ENCODE measurements around the gene NLRP12. TPM values are rescaled to one million over a fixed set of nuclear protein-coding genes. Genes with fewer than 3 reads are reported as not detected.
"Not testable (repeated sequence)": the region's sequence is repeated elsewhere in the genome, so short reads cannot be mapped to it uniquely, and the experiment has no call there.

NLRP12 gene
- total and polyA plus RNA-seq, 2 donors (not counting 3 experiments of a cell fraction or from before 2014, with no cell fraction given): 0.46 to 0.73 TPM

DNA sequence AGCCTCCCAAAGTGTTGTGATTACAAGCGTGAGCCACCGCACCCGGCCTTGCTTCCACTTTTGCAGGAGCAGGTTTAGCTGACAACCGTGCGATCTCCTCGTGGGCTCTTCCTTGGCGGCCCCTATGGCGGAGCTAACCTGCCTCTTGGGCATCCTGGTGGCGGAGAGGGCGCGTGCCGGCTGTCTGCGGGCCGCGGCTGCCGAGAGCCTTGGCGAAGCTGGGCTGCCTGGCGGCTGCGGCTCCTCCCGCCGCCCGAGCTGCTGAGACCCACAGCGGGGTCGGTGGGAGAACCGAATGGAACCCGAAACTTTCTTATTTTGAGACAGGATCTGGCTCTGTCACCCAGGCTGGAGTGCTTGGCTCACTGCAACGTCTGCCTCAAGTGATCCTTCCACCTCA lies 55.7 kb downstream of the NLRP12 start:
- ChIA-PET POLR2A (no interaction called here), CTCF (interaction anchor here (0.6 kb wide), 1 partner anchor 528 kb away, joined by 5 read pairs; no protein-coding TSS in a partner anchor)
- Histone ChIP-seq H3K27ac (ENCODE audit: insufficient read depth, low read depth, low read length) (no peak overlapping the region), H3K4me1 (ENCODE audit: control insufficient read depth, extremely low read depth, insufficient read depth, low read length) (no peaks in the 10 kb centered on the region), H2AFZ (ENCODE audit: low read depth, low read length) (no peak overlapping the region), H3K9ac (replicated peaks; ENCODE audit: extremely low read depth, insufficient read depth, low read length) (no peak overlapping the region), H3K27me3 (ENCODE audit: control insufficient read depth in 2 of 2, insufficient read depth in 2 of 2, low read length in 2 of 2) (no peaks in the 10 kb centered on the region), H3K9me3 (replicated peaks; ENCODE audit: control insufficient read depth, insufficient read depth, low read length) (no peaks in the 10 kb centered on the region), H3K9me1 (replicated peaks; ENCODE audit: control insufficient read depth, extremely low read depth, insufficient read depth, low read length) (no peaks in the 10 kb centered on the region), H4K20me1 (replicated peaks; ENCODE audit: control insufficient read depth, extremely low read depth, insufficient read depth, low read length) (no peaks in the 10 kb centered on the region), H3K4me3 (replicated peaks in 1 of 3; ENCODE audit: insufficient read depth in 1 of 3, low read depth in 1 of 3, low read length in 3 of 3) (no peak overlapping the region), H3K79me2 (ENCODE audit: control insufficient read depth, insufficient read depth, low read length) (no peaks in the 10 kb centered on the region), H3K36me3 (ENCODE audit: control insufficient read depth in 2 of 2, extremely low read depth in 1 of 2, insufficient read depth in 2 of 2, low read length in 2 of 2) (no peaks in the 10 kb centered on the region), H3K4me2 (ENCODE audit: insufficient read depth, low read length) (no peak overlapping the region)
- no TSS peak for BruUV-seq (replicated peaks)
- TF ChIP-seq JUN (IDR thresholded peaks at IDR 0.05; ENCODE audit: borderline replicate concordance, insufficient read depth, insufficient read length, low read depth) (no peak), FOS (IDR thresholded peaks at IDR 0.05; ENCODE audit: borderline replicate concordance, insufficient read depth, low read length) (no peak), GATA2 (IDR thresholded peaks at IDR 0.05; ENCODE audit: insufficient read depth, insufficient read length, low read depth, low read length) (no peak), MYC (IDR thresholded peaks at IDR 0.05; ENCODE audit: low read depth, low read length) (no peak), POLR2A (IDR thresholded peaks at IDR 0.05; ENCODE audit: low read depth, low read length) (no peak)
- TF ChIP-seq, protein P1, sequence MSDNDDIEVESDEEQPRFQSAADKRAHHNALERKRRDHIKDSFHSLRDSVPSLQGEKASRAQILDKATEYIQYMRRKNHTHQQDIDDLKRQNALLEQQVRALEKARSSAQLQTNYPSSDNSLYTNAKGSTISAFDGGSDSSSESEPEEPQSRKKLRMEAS (IDR thresholded peaks at IDR 0.05; ENCODE audit: insufficient read depth, insufficient read length): no peak
- TF ChIP-seq, protein P2, sequence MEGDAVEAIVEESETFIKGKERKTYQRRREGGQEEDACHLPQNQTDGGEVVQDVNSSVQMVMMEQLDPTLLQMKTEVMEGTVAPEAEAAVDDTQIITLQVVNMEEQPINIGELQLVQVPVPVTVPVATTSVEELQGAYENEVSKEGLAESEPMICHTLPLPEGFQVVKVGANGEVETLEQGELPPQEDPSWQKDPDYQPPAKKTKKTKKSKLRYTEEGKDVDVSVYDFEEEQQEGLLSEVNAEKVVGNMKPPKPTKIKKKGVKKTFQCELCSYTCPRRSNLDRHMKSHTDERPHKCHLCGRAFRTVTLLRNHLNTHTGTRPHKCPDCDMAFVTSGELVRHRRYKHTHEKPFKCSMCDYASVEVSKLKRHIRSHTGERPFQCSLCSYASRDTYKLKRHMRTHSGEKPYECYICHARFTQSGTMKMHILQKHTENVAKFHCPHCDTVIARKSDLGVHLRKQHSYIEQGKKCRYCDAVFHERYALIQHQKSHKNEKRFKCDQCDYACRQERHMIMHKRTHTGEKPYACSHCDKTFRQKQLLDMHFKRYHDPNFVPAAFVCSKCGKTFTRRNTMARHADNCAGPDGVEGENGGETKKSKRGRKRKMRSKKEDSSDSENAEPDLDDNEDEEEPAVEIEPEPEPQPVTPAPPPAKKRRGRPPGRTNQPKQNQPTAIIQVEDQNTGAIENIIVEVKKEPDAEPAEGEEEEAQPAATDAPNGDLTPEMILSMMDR (IDR thresholded peaks at IDR 0.05; ENCODE audit: extremely low read depth in 1 of 2, insufficient read depth in 1 of 2, low read depth in 1 of 2, low read length in 2 of 2): no peak
- DNase-seq (ENCODE audit: low read depth, low spot score) (no peak), FAIRE-seq (no peak)
- dilution Hi-C loops (cut with MboI; ENCODE audit: extremely low pct_ligation_motif_present, low sequenced_read_pairs) (no loop called here), intact Hi-C loops (cut with micrococcal nuclease) (no loop called here)

DNA sequence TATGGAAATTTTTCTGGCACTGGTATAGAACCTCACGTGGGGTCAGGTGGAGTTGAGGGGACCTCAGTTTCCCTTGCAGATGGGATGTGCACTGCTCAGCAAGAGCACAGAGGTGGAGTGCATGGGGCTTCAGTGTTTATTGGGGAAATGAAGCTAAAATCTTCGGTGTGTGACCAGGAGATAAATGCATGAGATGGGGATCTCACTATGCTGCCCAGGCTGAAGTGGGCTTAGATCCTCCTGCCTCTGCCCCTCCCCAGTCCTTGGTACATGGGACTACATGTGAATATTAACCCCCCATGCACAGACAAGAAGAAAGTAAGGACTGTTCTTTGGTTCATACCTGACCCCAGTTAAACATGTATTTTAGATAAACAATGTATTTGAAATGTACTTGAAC lies 65.1 kb downstream of the NLRP12 start:
- H3K4me2 ChIP-seq (ENCODE audit: insufficient read depth, low read length); POLR2A ChIA-PET; DNase-seq (ENCODE audit: low read depth, low spot score); BruUV-seq (replicated peaks); H3K4me3 ChIP-seq (replicated peaks in 1 of 3; ENCODE audit: insufficient read depth in 1 of 3, low read depth in 1 of 3, low read length in 3 of 3); intact Hi-C loops (cut with micrococcal nuclease); H3K27ac ChIP-seq (ENCODE audit: insufficient read depth, low read depth, low read length); H4K20me1 ChIP-seq (replicated peaks; ENCODE audit: control insufficient read depth, extremely low read depth, insufficient read depth, low read length); dilution Hi-C loops (cut with MboI; ENCODE audit: extremely low pct_ligation_motif_present, low sequenced_read_pairs); H3K9ac ChIP-seq (replicated peaks; ENCODE audit: extremely low read depth, insufficient read depth, low read length); H3K9me1 ChIP-seq (replicated peaks; ENCODE audit: control insufficient read depth, extremely low read depth, insufficient read depth, low read length); H3K36me3 ChIP-seq (ENCODE audit: control insufficient read depth in 2 of 2, extremely low read depth in 1 of 2, insufficient read depth in 2 of 2, low read length in 2 of 2); H3K27me3 ChIP-seq (ENCODE audit: control insufficient read depth in 2 of 2, insufficient read depth in 2 of 2, low read length in 2 of 2); CTCF ChIA-PET; H3K4me1 ChIP-seq (ENCODE audit: control insufficient read depth, extremely low read depth, insufficient read depth, low read length); FAIRE-seq; H2AFZ ChIP-seq (ENCODE audit: low read depth, low read length); H3K79me2 ChIP-seq (ENCODE audit: control insufficient read depth, insufficient read depth, low read length); H3K9me3 ChIP-seq (replicated peaks; ENCODE audit: control insufficient read depth, insufficient read depth, low read length): not testable (repeated sequence)

MicroRNA genes within 50 kb of the gene (microRNA counts, 767-probe panel; counts per million panel counts)
- 723 counts per million, percentile 96 among the panel's probes with 10 or more counts for microRNA hsa-miR-371a-3p
- 723 counts per million, percentile 96 among the panel's probes with 10 or more counts for microRNA hsa-miR-371a-5p
- 723 counts per million, percentile 96 among the panel's probes with 10 or more counts for microRNA hsa-miR-371b-3p
- 723 counts per million, percentile 96 among the panel's probes with 10 or more counts for microRNA hsa-miR-371b-5p
- 723 counts per million, percentile 96 among the panel's probes with 10 or more counts for microRNA hsa-miR-372
- 723 counts per million, percentile 96 among the panel's probes with 10 or more counts for microRNA hsa-miR-373-3p
- 723 counts per million, percentile 96 among the panel's probes with 10 or more counts for microRNA hsa-miR-516a-3p
- microRNA hsa-miR-516a-5p: 723 counts per million, percentile 96 among the panel's probes with 10 or more counts
- 723 counts per million, percentile 96 among the panel's probes with 10 or more counts for microRNA hsa-miR-522-3p

Small RNA genes within 50 kb of the gene (microRNA-seq; reads per million reads assigned to microRNA genes)
- gene MIR1283-2 (ENCODE audit: borderline number of aligned reads, borderline replicate concordance): not detected
- gene MIR371A (ENCODE audit: borderline number of aligned reads, borderline replicate concordance): not detected
- 223 reads per million, percentile 68 among the genes with 10 or more reads in this experiment for gene MIR372 (ENCODE audit: borderline number of aligned reads, borderline replicate concordance)
- gene MIR373 (ENCODE audit: borderline number of aligned reads, borderline replicate concordance): 107 reads per million, percentile 57 among the genes with 10 or more reads in this experiment
- not detected for gene MIR516A1 (ENCODE audit: borderline number of aligned reads, borderline replicate concordance)
- not detected for gene MIR516A2 (ENCODE audit: borderline number of aligned reads, borderline replicate concordance)
- gene MIR519A1 (ENCODE audit: borderline number of aligned reads, borderline replicate concordance): not detected
- not detected for gene MIR521-1 (ENCODE audit: borderline number of aligned reads, borderline replicate concordance)
- gene MIR522 (ENCODE audit: borderline number of aligned reads, borderline replicate concordance): not detected
- gene MIR527 (ENCODE audit: borderline number of aligned reads, borderline replicate concordance): not detected

Small RNA genes within 50 kb of the gene (small RNA-seq; reads per million reads assigned to genes)
- gene AC008753.1 (ENCODE audit: insufficient read depth, insufficient read length, low read depth, low replicate concordance): not detected
- not detected for gene MIR1283-2 (ENCODE audit: insufficient read depth, insufficient read length, low read depth, low replicate concordance)
- not detected for gene MIR371A (ENCODE audit: insufficient read depth, insufficient read length, low read depth, low replicate concordance)
- not detected for gene MIR372 (ENCODE audit: insufficient read depth, insufficient read length, low read depth, low replicate concordance)
- gene MIR373 (ENCODE audit: insufficient read depth, insufficient read length, low read depth, low replicate concordance): not detected
- gene MIR516A1 (ENCODE audit: insufficient read depth, insufficient read length, low read depth, low replicate concordance): not detected
- gene MIR516A2 (ENCODE audit: insufficient read depth, insufficient read length, low read depth, low replicate concordance): not detected
- not detected for gene MIR519A1 (ENCODE audit: insufficient read depth, insufficient read length, low read depth, low replicate concordance)
- gene MIR521-1 (ENCODE audit: insufficient read depth, insufficient read length, low read depth, low replicate concordance): not detected
- gene MIR527 (ENCODE audit: insufficient read depth, insufficient read length, low read depth, low replicate concordance): not detected
- gene RNU6-1041P (ENCODE audit: insufficient read depth, insufficient read length, low read depth, low replicate concordance): not detected
- not detected for gene RNU6-165P (ENCODE audit: insufficient read depth, insufficient read length, low read depth, low replicate concordance)
- not detected for gene RNU6-751P (ENCODE audit: insufficient read depth, insufficient read length, low read depth, low replicate concordance)
- gene RNU6-982P (ENCODE audit: insufficient read depth, insufficient read length, low read depth, low replicate concordance): not detected

Other genes starting within 250 kb of the NLRP12 start
- not detected in 2 replicates for gene DPRX, start 192.3 kb downstream of the NLRP12 start, total RNA-seq
- gene DPRX, start 192.3 kb downstream of the NLRP12 start, polyA plus RNA-seq: not detected in 2 replicates
- gene MYADM, start 43.6 kb upstream of the NLRP12 start, total RNA-seq: 128 and 133 TPM in 2 replicates
- gene MYADM, start 43.6 kb upstream of the NLRP12 start, polyA plus RNA-seq: 100 and 122 TPM in 2 replicates
- gene PRKCG, start 57.9 kb upstream of the NLRP12 start, total RNA-seq: not detected in 2 replicates
- gene PRKCG, start 57.9 kb upstream of the NLRP12 start, polyA plus RNA-seq: 0.07 and 0.08 TPM in 2 replicates
- gene CACNG7, start 85.0 kb upstream of the NLRP12 start, total RNA-seq: 0.78 and 1.3 TPM in 2 replicates
- gene CACNG7, start 85.0 kb upstream of the NLRP12 start, polyA plus RNA-seq: 0.92 and 1.1 TPM in 2 replicates
- 1.7 and 3.0 TPM in 2 replicates for gene CACNG8, start 138.6 kb upstream of the NLRP12 start, total RNA-seq
- gene CACNG8, start 138.6 kb upstream of the NLRP12 start, polyA plus RNA-seq: 0.11 and 0.18 TPM in 2 replicates
- gene CACNG6, start 167.3 kb upstream of the NLRP12 start, total RNA-seq: 4.0 and 5.4 TPM in 2 replicates
- gene CACNG6, start 167.3 kb upstream of the NLRP12 start, polyA plus RNA-seq: 3.9 and 5.0 TPM in 2 replicates
- not detected in 2 replicates for gene VSTM1, start 239.6 kb upstream of the NLRP12 start, total RNA-seq
- not detected in 2 replicates for gene VSTM1, start 239.6 kb upstream of the NLRP12 start, polyA plus RNA-seq